Thoracic aorta (tissue), 2 donors: ENCODE measurements around the gene ROPN1L. TPM values are rescaled to one million over a fixed set of nuclear protein-coding genes. Genes with fewer than 3 reads are reported as not detected.
"Not testable (repeated sequence)": the region's sequence is repeated elsewhere in the genome, so short reads cannot be mapped to it uniquely, and the experiment has no call there.

ENCODE experiments used
- ATAC-seq: fragments of 150-250 bp; one replicate; pipeline ENCODE4 v1.8.0; 2017; ENCODE audit warnings: low read depth; ENCODE audit not compliant: insufficient number of reproducible peaks, low FRiP score
- DNase-seq: peaks from one replicate; pipeline ENCODE4 v3.0.0-alpha.2; 2020; ENCODE audit warnings: low spot score
- H3K27ac ChIP-seq, 2 donors: fragments of 200-600 bp; sonication (generic); 1 replicate in 1 of 2; 2 replicates in 1 of 2; pipeline ENCODE4 v1.5.1; 2016; ENCODE audit warnings: mild to moderate bottlenecking in 2 of 2, moderate library complexity in 2 of 2
- H3K27me3 ChIP-seq: fragments of 200-600 bp; sonication (generic); replicated peaks from 2 replicates; pipeline ENCODE4 v1.6.0; 2016; ENCODE audit warnings: mild to moderate bottlenecking; ENCODE audit not compliant: insufficient read depth
- H3K36me3 ChIP-seq: fragments of 200-600 bp; sonication (generic); one replicate; pipeline ENCODE4 v1.5.1; 2016
- H3K4me1 ChIP-seq, 2 donors: fragments of 200-600 bp; sonication (generic); 1 replicate in 1 of 2; 2 replicates in 1 of 2; pipeline versions ENCODE4 v1.5.1 to v1.6.0; 2016; ENCODE audit warnings: low read depth in 2 of 2, mild to moderate bottlenecking in 1 of 2; ENCODE audit not compliant: control insufficient read depth in 1 of 2
- H3K4me3 ChIP-seq: fragments of 200-600 bp; sonication (generic); 2 replicates; pipeline ENCODE4 v1.5.1; 2016; ENCODE audit warnings: mild to moderate bottlenecking
- H3K9me3 ChIP-seq: fragments of 200-600 bp; sonication (generic); 2 replicates; pipeline ENCODE4 v1.5.1; 2016
- total RNA-seq, 2 donors: library from RNA; depleted of rRNA; stranded (reverse); fragments of >200 nt; gene quantifications; one replicate each; pipeline versions ENCODE4 v1.1.0 to v1.2.3, GENCODE V29; 2016
- TF ChIP-seq, protein P1 (sequence below): fragments of 200-600 bp; sonication (generic); IDR thresholded peaks from one replicate; pipeline ENCODE4 v1.5.1; 2019; ENCODE audit warnings: antibody characterized with exemption

ROPN1L gene
- not detected for total RNA-seq

DNA sequence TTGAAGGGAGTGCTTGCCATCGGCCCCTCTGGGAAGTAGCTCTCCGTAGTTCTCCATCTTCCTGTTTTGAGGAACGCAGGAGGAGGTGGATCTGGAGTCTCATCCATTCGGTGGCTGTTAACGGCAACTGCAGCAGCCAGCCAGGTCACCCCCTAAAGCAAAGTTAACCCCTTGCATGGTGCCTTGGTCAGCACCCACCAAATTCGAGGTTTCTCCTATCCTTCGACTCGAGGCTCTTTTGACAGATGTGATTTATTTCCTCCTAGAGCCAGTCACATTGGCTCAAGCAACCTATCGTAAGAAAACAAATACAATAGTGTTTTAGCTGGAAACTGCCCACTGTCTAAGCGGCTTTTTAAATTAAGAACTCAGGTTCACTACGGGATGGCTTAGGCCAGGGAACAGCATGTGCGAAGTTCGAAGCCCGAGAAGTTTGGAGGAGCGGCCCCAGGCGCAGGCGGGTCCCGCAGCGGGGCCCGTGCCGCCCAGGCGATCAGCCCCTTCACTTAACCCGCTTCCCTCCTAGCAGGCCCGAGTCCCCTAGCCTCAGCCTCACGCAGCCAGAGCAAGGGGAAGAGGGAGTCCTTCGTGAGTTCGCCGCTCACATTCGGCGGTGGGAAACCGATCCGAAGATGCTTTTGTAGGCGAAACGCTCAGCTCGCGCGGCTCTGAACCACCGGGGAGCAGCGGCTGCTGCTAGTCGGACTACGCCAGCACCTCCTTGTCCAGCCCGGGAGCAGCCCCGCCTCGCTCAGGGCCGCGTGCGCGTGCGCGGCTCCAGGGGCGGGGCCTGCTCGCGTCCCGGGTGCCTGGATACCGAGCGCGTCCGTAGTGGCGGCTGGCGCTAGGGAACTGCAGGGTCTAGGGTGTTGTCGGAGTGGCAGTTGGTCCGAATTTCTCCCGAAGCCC is at the start of gene ROPN1L:
TSS of gene ROPN1L (plus strand) at position 797 of the 909 bp plus-strand sequence. CDS start 289 bp downstream, outside the sequence.
- TF ChIP-seq, protein P1, sequence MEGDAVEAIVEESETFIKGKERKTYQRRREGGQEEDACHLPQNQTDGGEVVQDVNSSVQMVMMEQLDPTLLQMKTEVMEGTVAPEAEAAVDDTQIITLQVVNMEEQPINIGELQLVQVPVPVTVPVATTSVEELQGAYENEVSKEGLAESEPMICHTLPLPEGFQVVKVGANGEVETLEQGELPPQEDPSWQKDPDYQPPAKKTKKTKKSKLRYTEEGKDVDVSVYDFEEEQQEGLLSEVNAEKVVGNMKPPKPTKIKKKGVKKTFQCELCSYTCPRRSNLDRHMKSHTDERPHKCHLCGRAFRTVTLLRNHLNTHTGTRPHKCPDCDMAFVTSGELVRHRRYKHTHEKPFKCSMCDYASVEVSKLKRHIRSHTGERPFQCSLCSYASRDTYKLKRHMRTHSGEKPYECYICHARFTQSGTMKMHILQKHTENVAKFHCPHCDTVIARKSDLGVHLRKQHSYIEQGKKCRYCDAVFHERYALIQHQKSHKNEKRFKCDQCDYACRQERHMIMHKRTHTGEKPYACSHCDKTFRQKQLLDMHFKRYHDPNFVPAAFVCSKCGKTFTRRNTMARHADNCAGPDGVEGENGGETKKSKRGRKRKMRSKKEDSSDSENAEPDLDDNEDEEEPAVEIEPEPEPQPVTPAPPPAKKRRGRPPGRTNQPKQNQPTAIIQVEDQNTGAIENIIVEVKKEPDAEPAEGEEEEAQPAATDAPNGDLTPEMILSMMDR: no peak
- peak; percentile 73 for ATAC-seq
- Histone ChIP-seq H3K27me3 (no peaks in the 10 kb centered on the region), H3K4me3 (peak within 1 kb of the TSS; percentile 87), H3K9me3 (no peaks in the 10 kb centered on the region), H3K27ac (peak within 1 kb of the TSS; percentile 62 to 63), H3K36me3 (no peaks in the 10 kb centered on the region), H3K4me1 (peaks cover 4 to 17% of the 10 kb centered on the region in 2 donors)
- DNase-seq: peak; percentile 39

DNA sequence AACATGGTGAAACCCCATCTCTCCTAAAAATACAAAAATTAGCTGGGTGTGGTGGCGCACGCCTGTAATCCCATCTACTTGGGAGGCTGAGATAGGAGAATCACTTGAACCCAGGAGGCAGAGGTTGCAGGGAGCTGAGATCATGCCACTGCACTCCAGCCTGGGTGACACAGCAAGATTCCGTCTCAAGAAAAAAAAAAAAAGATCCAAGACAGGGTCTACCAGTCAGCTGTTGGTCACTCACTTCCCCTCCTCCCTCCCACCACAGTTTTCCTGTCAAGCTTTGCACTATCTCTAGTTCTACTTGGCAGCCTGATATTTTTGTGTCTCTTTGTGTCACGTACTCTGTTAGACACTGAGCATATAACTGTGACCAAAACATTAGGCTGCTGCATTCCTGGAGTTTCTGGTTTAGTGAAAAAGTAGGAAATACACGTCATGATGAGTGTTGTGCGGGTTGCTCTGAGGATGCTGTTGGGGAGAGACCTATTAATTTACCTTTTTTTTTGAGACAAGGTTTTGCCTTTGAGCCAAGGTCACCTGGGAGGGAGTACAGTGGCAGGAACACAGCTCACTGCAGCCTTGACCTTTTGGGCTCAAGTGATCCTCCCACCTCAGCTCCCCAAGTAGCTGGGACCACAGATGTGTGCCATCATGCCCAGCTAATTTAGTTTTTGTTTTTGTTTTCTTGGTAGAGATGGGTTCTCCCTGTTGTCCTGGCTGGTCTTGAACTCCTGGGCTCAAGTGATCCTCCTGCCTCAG is 48.9 kb upstream of the ROPN1L start:
- not testable (repeated sequence) for H3K27me3 ChIP-seq, ATAC-seq, H3K4me1 ChIP-seq, DNase-seq, H3K4me3 ChIP-seq, H3K9me3 ChIP-seq
- H3K27ac ChIP-seq: peak overlapping the region; percentile 20 to 53
- peaks cover 25% of the 10 kb centered on the region for H3K36me3 ChIP-seq

DNA sequence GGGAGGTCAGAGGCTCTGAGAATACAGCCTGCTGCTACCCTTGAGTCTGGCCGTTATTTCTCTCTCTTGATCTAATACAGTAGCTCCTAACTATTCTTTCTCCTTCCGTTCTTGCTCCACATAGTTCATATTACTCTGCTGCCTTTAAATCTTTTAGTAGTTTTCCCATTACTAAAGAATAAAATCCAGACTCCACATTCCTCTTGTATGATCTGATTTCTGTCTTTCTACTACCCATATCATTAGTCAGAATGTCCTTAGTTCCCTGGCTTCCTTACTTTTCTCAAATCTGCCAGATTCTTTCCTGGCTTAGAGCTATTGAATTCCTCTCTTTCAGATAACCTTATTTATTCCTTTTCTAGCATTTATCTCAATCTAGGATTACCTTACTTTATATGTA is 48.2 kb upstream of the ROPN1L start:
- no peaks in the 10 kb centered on the region for H3K9me3 ChIP-seq
- ATAC-seq: no peak
- TF ChIP-seq, protein P1: no peak
- H3K27me3 ChIP-seq: no peaks in the 10 kb centered on the region
- peaks cover 0 to 10% of the 10 kb centered on the region in 2 donors for H3K4me1 ChIP-seq
- peaks cover 24% of the 10 kb centered on the region for H3K36me3 ChIP-seq
- peak overlapping the region; percentile 20 to 53 for H3K27ac ChIP-seq
- no peak for DNase-seq
- no peak overlapping the region for H3K4me3 ChIP-seq

DNA sequence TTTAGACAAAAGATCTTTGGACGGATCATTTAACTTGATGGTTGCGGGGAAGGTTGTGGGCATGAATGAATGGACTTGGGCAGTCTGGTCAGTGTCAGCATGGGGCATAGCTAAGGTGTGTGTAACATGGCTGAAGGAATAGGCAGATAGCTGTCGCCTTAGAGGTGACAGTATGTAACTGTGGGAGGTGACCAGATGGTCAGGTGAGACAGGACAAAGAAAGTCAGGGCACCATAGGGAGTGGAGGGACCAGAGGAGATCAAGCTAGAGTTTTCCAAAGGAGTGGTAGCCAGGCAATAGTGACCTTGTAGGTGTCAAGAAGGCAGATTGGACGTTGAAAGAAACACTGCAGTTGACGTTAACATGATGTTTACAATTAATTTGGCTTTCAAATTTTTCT is 45.1 kb upstream of the ROPN1L start:
- ATAC-seq (no peak), DNase-seq (no peak)
- no peaks in the 10 kb centered on the region for H3K27me3 ChIP-seq
- no peak overlapping the region for H3K4me3 ChIP-seq
- H3K9me3 ChIP-seq: no peaks in the 10 kb centered on the region
- H3K27ac ChIP-seq: no peak overlapping the region
- peaks cover 10 to 31% of the 10 kb centered on the region in 2 donors for H3K4me1 ChIP-seq
- peaks cover 11% of the 10 kb centered on the region for H3K36me3 ChIP-seq
- TF ChIP-seq, protein P1: no peak

DNA sequence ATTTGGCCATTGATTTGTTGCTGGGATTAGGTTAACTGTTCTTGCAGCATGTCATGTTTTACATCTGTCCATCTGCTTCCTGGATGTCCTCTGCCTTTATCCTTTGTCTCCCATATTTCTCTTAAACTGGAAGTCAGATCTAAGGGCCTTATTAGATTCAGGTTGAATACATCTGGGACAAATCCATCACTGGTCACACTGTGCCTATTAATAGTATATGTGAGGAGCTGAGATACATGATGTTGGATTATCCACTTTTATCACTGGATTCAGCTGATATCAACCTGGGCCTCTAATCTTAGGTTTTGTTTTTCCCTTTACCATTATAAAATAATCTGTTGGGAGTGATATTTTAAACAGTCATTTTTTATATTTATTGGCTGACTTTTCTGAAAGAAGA is 41.8 kb upstream of the ROPN1L start:
- Histone ChIP-seq H3K4me1 (peaks cover 10 to 24% of the 10 kb centered on the region in 2 donors), H3K4me3 (no peak overlapping the region), H3K36me3 (peaks cover 23% of the 10 kb centered on the region), H3K27me3 (no peaks in the 10 kb centered on the region), H3K9me3 (no peaks in the 10 kb centered on the region), H3K27ac (peak overlapping the region in 1 of 2 donors; percentile 60)
- DNase-seq: no peak
- TF ChIP-seq, protein P1: no peak
- ATAC-seq: no peak
